ENCODE results near the gene OTOP3.

DNA sequence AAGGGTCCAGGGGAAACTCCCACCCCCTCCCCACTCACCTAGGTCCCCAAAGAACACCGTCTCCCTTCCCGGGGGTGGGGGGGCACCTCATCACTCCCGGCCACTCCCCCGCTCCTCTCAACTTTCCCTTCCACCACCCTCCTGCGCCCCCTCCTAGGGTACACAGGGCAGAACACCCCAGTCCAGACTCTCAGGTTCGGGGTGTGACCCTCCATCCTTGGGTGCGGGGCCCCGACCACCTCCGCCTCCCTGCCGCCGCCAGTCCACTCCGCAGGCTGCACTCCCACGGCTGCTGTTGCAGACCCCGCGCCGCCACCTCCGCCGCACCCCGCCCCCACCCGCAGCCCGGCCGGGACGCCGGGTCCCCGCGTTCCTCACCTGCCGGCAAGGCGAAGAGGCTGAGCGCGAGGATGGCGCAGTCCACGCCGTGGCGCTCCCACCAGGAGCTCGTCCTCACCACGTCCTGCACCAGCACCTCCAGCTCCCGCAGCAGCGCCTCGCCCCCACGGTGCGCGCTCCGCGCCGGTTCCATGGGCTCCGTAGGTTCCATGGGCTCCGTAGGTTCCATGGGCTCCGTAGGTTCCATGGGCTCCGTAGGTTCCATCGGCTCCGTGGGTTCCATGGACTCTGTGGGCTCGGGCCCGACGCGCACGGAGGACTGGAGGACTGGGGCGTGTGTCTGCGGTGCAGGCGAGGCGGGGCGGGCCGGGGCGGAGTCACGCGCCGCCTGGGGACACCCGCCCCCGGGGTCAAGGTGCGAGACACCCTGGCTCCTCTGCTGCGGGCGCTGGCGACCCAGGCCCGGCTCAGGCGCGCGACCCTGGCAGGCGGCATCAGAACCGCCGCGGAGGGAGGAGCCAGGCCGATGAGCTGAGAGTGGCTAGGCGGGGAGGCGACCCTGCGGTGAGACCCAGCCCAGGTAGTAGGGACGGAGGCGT lies 42.5 kb upstream of the OTOP3 start, which contains the start of gene FADS6:
- no peak for TF ChIP-seq CTCF (IDR thresholded peaks at IDR 0.05)
- TF ChIP-seq POLR2A (IDR thresholded peaks at IDR 0.05), result no peak

Data from body of pancreas (tissue), 4 donors.